Activated effector memory CD4-positive, alpha-beta T cell treated with anti-CD3 and anti-CD28 coated beads, Interleukin-2, amount 50 U/mL, for 16 hours (primary cell): ENCODE results near the gene LETM1.

Source experiments
- DNase-seq: peaks from one replicate; pipeline ENCODE4 v3.0.0-alpha.2; 2020

The LETM1 gene

GRCh38 chr4:1871471-1872021, 15.6 kb upstream of the LETM1 start:
- DNase-seq = no peak

- peak; percentile 96 for DNase-seq
Measured at GRCh38 chr4:1870578-1871443, 14.9 kb upstream of the LETM1 start, which contains the start of gene NSD2. Gene NSD2 (plus strand): TSS chr4:1871393. CDS start chr4:1900655, 29,262 bp downstream.

- peak; percentile 95 for DNase-seq
Measured at GRCh38 chr4:1870328-1870577, 14.3 kb upstream of the LETM1 start.

GRCh38 chr4:1869530-1870327, 13.8 kb upstream of the LETM1 start:
- DNase-seq = no peak

- DNase-seq = no peak
Measured at GRCh38 chr4:1868912-1869311, 13.0 kb upstream of the LETM1 start.

GRCh38 chr4:1868293-1868692, 12.3 kb upstream of the LETM1 start:
- no peak for DNase-seq

- no peak for DNase-seq
Measured at GRCh38 chr4:1866189-1866661, 10.3 kb upstream of the LETM1 start.

GRCh38 chr4:1864076-1865008, 8.4 kb upstream of the LETM1 start:
- DNase-seq = no peak

- no peak for DNase-seq
Measured at GRCh38 chr4:1863297-1864033, 7.5 kb upstream of the LETM1 start.

- DNase-seq = no peak
Measured at GRCh38 chr4:1862961-1863296, 7.0 kb upstream of the LETM1 start.

- DNase-seq = peak; percentile 68
Measured at GRCh38 chr4:1862055-1862911, 6.3 kb upstream of the LETM1 start.

- DNase-seq = no peak
Measured at GRCh38 chr4:1859389-1859753, 3.4 kb upstream of the LETM1 start.

GRCh38 chr4:1857931-1858330, 2.0 kb upstream of the LETM1 start:
- DNase-seq = no peak

GRCh38 chr4:1856943-1857699, 1.2 kb upstream of the LETM1 start:
- no peak for DNase-seq

GRCh38 chr4:1855333-1856070, 454 bp downstream of the LETM1 start:
- no peak for DNase-seq

- DNase-seq = no peak
Measured at GRCh38 chr4:1854752-1855151, 1.2 kb downstream of the LETM1 start.

- DNase-seq = no peak
Measured at GRCh38 chr4:1852904-1853623, 2.9 kb downstream of the LETM1 start.

- DNase-seq = no peak
Measured at GRCh38 chr4:1851575-1852410, 4.2 kb downstream of the LETM1 start.
